CD14-positive monocyte (primary cell): ENCODE measurements around the gene AQP9. TPM values are rescaled to one million over a fixed set of nuclear protein-coding genes. Genes with fewer than 3 reads are reported as not detected.
"Not testable (repeated sequence)": the region's sequence is repeated elsewhere in the genome, so short reads cannot be mapped to it uniquely, and the experiment has no call there.

Experiments used
- DNase-seq, 3 donors: peaks; one replicate each; pipeline ENCODE4 v3.0.0-alpha.2; 2011 to 2022
- H2AFZ ChIP-seq: 2 replicates; pipeline ENCODE4 v1.6.0; 2012; ENCODE audit warnings: mild to moderate bottlenecking, low read depth, low read length, inconsistent platforms; ENCODE audit not compliant: insufficient read depth, poor library complexity, severe bottlenecking
- H3K27ac ChIP-seq, 2 donors: 1 replicate in 1 of 2; 2 replicates in 1 of 2; pipeline ENCODE4 v1.5.1; 2012 to 2013; ENCODE audit warnings: low read length in 2 of 2, control low read depth in 1 of 2, inconsistent platforms in 1 of 2, low read depth in 1 of 2, mild to moderate bottlenecking in 1 of 2
- H3K27me3 ChIP-seq, 2 donors: one replicate each; pipeline versions ENCODE4 v1.6.0 to v1.6.1; 2011 to 2013; ENCODE audit warnings: low read length in 2 of 2; ENCODE audit not compliant: control insufficient read depth in 2 of 2, insufficient read depth in 2 of 2
- H3K36me3 ChIP-seq, 2 donors: replicated peaks in 1 of 2; 1 replicate in 1 of 2; 2 replicates in 1 of 2; pipeline versions ENCODE4 v1.5.1 to v1.6.1; 2012 to 2013; ENCODE audit warnings: low read length in 2 of 2, control low read depth in 1 of 2, inconsistent platforms in 1 of 2, mild to moderate bottlenecking in 1 of 2; ENCODE audit not compliant: insufficient read depth in 2 of 2, control insufficient read depth in 1 of 2
- H3K4me1 ChIP-seq, 2 donors: 1 replicate in 1 of 2; 2 replicates in 1 of 2; pipeline versions ENCODE4 v1.5.1 to v1.6.1; 2012 to 2013; ENCODE audit warnings: low read length in 2 of 2, control low read depth in 1 of 2, inconsistent platforms in 1 of 2, mild to moderate bottlenecking in 1 of 2, moderate library complexity in 1 of 2; ENCODE audit not compliant: insufficient read depth in 2 of 2, control insufficient read depth in 1 of 2
- H3K4me2 ChIP-seq: replicated peaks from 2 replicates; pipeline ENCODE3; 2012; ENCODE audit warnings: low read length, moderate library complexity, mild to moderate bottlenecking; ENCODE audit not compliant: poor library complexity, severe bottlenecking; ENCODE audit errors: extremely low read depth
- H3K4me3 ChIP-seq, 3 experiments: fragments of 200-600 bp in 1 of 3; sonication (generic) in 1 of 3; replicated peaks in 1 of 3; 1 replicate in 2 of 3; 2 replicates in 1 of 3; pipeline ENCODE4 v1.5.1; 2011 to 2013; ENCODE audit warnings: low read length in 3 of 3, mild to moderate bottlenecking in 3 of 3, control low read depth in 2 of 3, low read depth in 2 of 3, inconsistent platforms in 1 of 3, moderate library complexity in 1 of 3
- H3K79me2 ChIP-seq: 2 replicates; pipeline ENCODE4 v1.6.0; 2012; ENCODE audit warnings: mild to moderate bottlenecking, control low read depth, inconsistent platforms, low read length, moderate library complexity; ENCODE audit not compliant: insufficient read depth
- H3K9ac ChIP-seq: 2 replicates; pipeline ENCODE4 v1.6.0; 2017; ENCODE audit warnings: low read length, mild to moderate bottlenecking; ENCODE audit not compliant: insufficient read depth, poor library complexity, severe bottlenecking
- H3K9me3 ChIP-seq, 2 donors: replicated peaks in 1 of 2; 1 replicate in 1 of 2; 2 replicates in 1 of 2; pipeline versions ENCODE4 v1.5.1 to v1.6.1; 2012 to 2013; ENCODE audit warnings: low read length in 2 of 2, control low read depth in 1 of 2; ENCODE audit not compliant: control insufficient read depth in 1 of 2, insufficient read depth in 1 of 2
- H4K20me1 ChIP-seq: 2 replicates; pipeline ENCODE4 v1.6.0; 2012; ENCODE audit warnings: mild to moderate bottlenecking, low read length, control low read depth, moderate library complexity; ENCODE audit not compliant: insufficient read depth
- H3K27ac Mint-ChIP-seq, 7 donors: one replicate each; pipeline ENCODE4 v1.8.0; 2020; ENCODE audit warnings: mild to moderate bottlenecking in 7 of 7, mixed read lengths in 7 of 7, moderate library complexity in 6 of 7, inconsistent platforms in 2 of 7
- H3K27me3 Mint-ChIP-seq, 3 donors: one replicate each; pipeline ENCODE4 v1.8.0; 2021 to 2022; ENCODE audit warnings: low read depth in 3 of 3, mild to moderate bottlenecking in 3 of 3, mixed read lengths in 3 of 3, moderate library complexity in 3 of 3, inconsistent platforms in 1 of 3
- H3K36me3 Mint-ChIP-seq, 2 donors: one replicate each; pipeline ENCODE4 v1.8.0; 2020; ENCODE audit warnings: mixed read lengths in 2 of 2, inconsistent platforms in 1 of 2, mild to moderate bottlenecking in 1 of 2
- H3K4me1 Mint-ChIP-seq: one replicate; pipeline ENCODE4 v1.8.0; 2020; ENCODE audit warnings: mild to moderate bottlenecking, mixed read lengths
- H3K4me3 Mint-ChIP-seq, 2 donors: one replicate each; pipeline ENCODE4 v1.8.0; 2020; ENCODE audit warnings: mild to moderate bottlenecking in 2 of 2, mixed read lengths in 2 of 2, moderate library complexity in 1 of 2
- H3K9me3 Mint-ChIP-seq, 7 donors: one replicate each; pipeline ENCODE4 v1.8.0; 2020 to 2022; ENCODE audit warnings: mixed read lengths in 7 of 7, mild to moderate bottlenecking in 6 of 7, moderate library complexity in 6 of 7, inconsistent platforms in 2 of 7
- WGBS: methylation state at CpG from one replicate; pipeline ENCODE4 v1.1.5; 2013; ENCODE audit warnings: missing lambda C conversion rate; ENCODE audit not compliant: insufficient coverage; 5-methylcytosine and 5-hydroxymethylcytosine counted together
- intact Hi-C, 2 donors: fragments of 100-400 bp; cut with micrococcal nuclease; formaldehyde crosslinking; loops; one replicate each; pipeline versions ENCODE4 v1.15.0 to v1.15.1; 2023
- polyA plus RNA-seq, 3 donors: library from polyadenylated mRNA; depleted of rRNA in 1 of 3; unstranded in 2 of 3; stranded (reverse) in 1 of 3; fragments of 300-500 nt in 2 of 3; fragments of >200 nt in 1 of 3; fragmentation: Illumina TruSeq in 2 of 3; gene quantifications; 1 replicate in 2 of 3; 2 replicates in 1 of 3; pipeline ENCODE4 v1.2.3, GENCODE V29; 2012 to 2021
- TF ChIP-seq, protein P1 (sequence below): fragments of 200-600 bp; IDR thresholded peaks from one replicate; pipeline ENCODE4 v1.8.0; 2022; ENCODE audit warnings: antibody characterized with exemption, mild to moderate bottlenecking

The AQP9 gene
- polyA plus RNA-seq, 3 donors = 35.6 to 141 (median 112) TPM

DNA sequence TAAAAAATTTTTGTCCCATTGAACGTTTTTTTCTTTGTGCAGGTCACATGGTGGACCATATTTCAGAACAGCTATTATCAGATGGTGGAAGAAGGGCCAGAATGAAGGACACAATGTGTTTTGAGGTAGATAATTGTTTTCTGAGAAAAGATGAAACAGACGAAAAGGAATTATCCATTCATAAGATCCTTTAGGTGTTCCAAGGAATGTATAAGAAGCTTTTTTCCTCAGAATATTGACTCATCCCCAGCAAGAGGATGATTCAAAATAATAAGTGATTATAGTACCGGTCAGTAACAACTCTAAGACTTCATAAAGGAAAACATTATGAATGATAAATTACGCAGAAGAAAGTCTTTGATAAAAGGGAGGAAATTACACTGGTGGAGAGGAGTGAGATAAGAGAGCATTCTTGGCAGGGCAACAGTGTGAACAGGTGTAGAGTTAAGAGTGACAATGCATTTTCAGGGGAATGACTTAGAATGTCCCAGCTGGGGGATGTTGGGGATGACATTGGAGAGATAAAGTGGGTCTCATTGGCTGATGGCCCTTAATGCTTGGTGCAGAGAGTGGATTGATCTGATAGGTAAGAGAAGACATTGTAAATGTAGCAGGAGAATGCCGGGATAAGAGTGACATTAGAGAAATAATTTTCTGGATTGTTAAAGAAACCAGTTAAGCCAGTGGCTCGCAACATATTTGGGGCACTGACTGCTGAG is 27.0 kb upstream of the AQP9 start:
- no peaks in the 10 kb centered on the region for H3K36me3 ChIP-seq
- no peaks in the 10 kb centered on the region for H3K9me3 ChIP-seq
- TF ChIP-seq, protein P1, sequence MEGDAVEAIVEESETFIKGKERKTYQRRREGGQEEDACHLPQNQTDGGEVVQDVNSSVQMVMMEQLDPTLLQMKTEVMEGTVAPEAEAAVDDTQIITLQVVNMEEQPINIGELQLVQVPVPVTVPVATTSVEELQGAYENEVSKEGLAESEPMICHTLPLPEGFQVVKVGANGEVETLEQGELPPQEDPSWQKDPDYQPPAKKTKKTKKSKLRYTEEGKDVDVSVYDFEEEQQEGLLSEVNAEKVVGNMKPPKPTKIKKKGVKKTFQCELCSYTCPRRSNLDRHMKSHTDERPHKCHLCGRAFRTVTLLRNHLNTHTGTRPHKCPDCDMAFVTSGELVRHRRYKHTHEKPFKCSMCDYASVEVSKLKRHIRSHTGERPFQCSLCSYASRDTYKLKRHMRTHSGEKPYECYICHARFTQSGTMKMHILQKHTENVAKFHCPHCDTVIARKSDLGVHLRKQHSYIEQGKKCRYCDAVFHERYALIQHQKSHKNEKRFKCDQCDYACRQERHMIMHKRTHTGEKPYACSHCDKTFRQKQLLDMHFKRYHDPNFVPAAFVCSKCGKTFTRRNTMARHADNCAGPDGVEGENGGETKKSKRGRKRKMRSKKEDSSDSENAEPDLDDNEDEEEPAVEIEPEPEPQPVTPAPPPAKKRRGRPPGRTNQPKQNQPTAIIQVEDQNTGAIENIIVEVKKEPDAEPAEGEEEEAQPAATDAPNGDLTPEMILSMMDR = no peak
- no peak overlapping the region for H3K4me2 ChIP-seq
- no peaks in the 10 kb centered on the region for H3K4me1 Mint-ChIP-seq
- WGBS = 94% methylated on average over 3 of the region's 6 CpGs
- no peaks in the 10 kb centered on the region for H3K79me2 ChIP-seq
- intact Hi-C loops = no loop called here
- no peak overlapping the region for H3K27ac ChIP-seq
- H3K4me3 Mint-ChIP-seq = no peak overlapping the region
- H3K9me3 Mint-ChIP-seq = peaks cover 0 to 2% (median 0%) of the 10 kb centered on the region in 7 donors
- no peaks in the 10 kb centered on the region for H3K4me1 ChIP-seq
- H3K27me3 ChIP-seq = peaks cover 0 to 5% of the 10 kb centered on the region in 2 donors
- H4K20me1 ChIP-seq = no peaks in the 10 kb centered on the region
- H3K27me3 Mint-ChIP-seq = peaks cover 0 to 4% (median 3%) of the 10 kb centered on the region in 3 donors
- H3K4me3 ChIP-seq = no peak overlapping the region
- H3K27ac Mint-ChIP-seq = no peak overlapping the region
- no peak overlapping the region for H2AFZ ChIP-seq
- no peaks in the 10 kb centered on the region for H3K36me3 Mint-ChIP-seq
- no peak overlapping the region for H3K9ac ChIP-seq
- DNase-seq = no peak

DNA sequence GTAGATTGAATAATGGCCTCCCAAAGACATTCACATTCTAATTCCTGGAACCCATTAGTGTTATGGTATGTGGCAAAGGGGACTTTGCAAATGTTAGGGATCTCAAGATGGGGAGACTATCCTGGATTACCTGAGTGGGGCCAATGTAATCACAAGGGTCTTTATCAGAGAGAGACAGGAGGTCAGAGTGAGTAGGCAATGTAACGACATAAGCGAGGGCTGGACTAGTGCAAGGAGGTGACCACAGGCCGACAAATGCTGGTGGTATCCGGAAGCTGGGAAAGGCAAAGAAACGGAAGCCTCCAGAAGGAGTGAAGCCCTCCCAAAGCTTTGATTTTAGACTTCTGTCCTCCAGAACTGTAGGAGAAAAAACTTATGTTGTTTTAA is 26.5 kb upstream of the AQP9 start:
- H3K4me2 ChIP-seq = no peak overlapping the region
- Mint-ChIP-seq H3K27ac (no peak overlapping the region), H3K9me3 (peaks cover 0 to 2% (median 0%) of the 10 kb centered on the region in 7 donors), H3K27me3 (peaks cover 0 to 4% (median 3%) of the 10 kb centered on the region in 3 donors), H3K4me1 (no peaks in the 10 kb centered on the region), H3K36me3 (no peaks in the 10 kb centered on the region), H3K4me3 (no peak overlapping the region)
- WGBS = 95% methylated on average over 4 of the region's 5 CpGs
- no peaks in the 10 kb centered on the region for H3K79me2 ChIP-seq
- H4K20me1 ChIP-seq = no peaks in the 10 kb centered on the region
- no peaks in the 10 kb centered on the region for H3K9me3 ChIP-seq
- H3K4me1 ChIP-seq = no peaks in the 10 kb centered on the region
- peaks cover 0 to 5% of the 10 kb centered on the region in 2 donors for H3K27me3 ChIP-seq
- intact Hi-C loops = no loop called here
- H3K36me3 ChIP-seq = no peaks in the 10 kb centered on the region
- H3K4me3 ChIP-seq = no peak overlapping the region
- TF ChIP-seq, protein P1 = no peak
- H2AFZ ChIP-seq = no peak overlapping the region
- no peak overlapping the region for H3K9ac ChIP-seq
- no peak for DNase-seq
- H3K27ac ChIP-seq = no peak overlapping the region

DNA sequence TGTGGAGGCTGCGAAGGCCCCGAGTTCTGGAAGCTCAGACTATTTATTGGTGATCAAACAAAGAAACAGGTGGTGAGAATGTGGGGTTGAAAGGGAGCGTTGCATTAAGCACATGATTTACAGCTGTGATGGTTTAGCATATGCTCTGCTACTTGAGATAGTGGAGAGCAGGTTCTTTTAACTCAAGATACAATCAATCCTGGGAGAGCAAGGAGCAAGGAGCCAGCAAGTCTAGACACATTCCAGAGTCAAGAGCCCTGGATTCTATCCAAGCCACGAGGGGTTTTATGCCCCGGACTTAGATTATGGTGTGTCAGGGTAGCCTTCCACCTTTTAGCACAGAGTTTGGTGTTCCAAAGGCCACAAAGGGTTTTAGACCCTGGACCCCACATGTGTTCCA is 24.8 kb upstream of the AQP9 start:
- H3K79me2 ChIP-seq, intact Hi-C loops, H3K4me2 ChIP-seq, H3K9ac ChIP-seq, H3K36me3 ChIP-seq, DNase-seq, H3K4me1 Mint-ChIP-seq, H3K36me3 Mint-ChIP-seq, H4K20me1 ChIP-seq, H3K4me1 ChIP-seq, H3K27ac ChIP-seq, H2AFZ ChIP-seq, H3K27ac Mint-ChIP-seq, H3K9me3 ChIP-seq, H3K9me3 Mint-ChIP-seq, H3K4me3 ChIP-seq, H3K4me3 Mint-ChIP-seq, H3K27me3 Mint-ChIP-seq, H3K27me3 ChIP-seq: not testable (repeated sequence)
- 73% methylated on average over 3 of the region's 5 CpGs for whole genome bisulfite sequencing
